K562 (cell line): Measurements from ENCODE around the gene PPP1R14C. TPM values are rescaled to one million over a fixed set of nuclear protein-coding genes. Genes with fewer than 3 reads are reported as not detected.

ENCODE experiments used
- BRF2 ChIP-seq: IDR thresholded peaks from 3 replicates; pipeline ENCODE4 v1.6.1; 2011; ENCODE audit warnings: borderline replicate concordance, mild to moderate bottlenecking; ENCODE audit not compliant: insufficient read length, insufficient read depth
- CC2D1A ChIP-seq: fragments of 450-650 bp; IDR thresholded peaks from 2 replicates; pipeline ENCODE4 v1.6.1; 2017; ENCODE audit warnings: mild to moderate bottlenecking
- DMBX1 ChIP-seq: fragments of 250-450 bp; sonication (Bioruptor Pico); IDR thresholded peaks from 2 replicates; pipeline ENCODE4 v1.8.0; 2022; ENCODE audit warnings: inconsistent platforms, mild to moderate bottlenecking, moderate library complexity, borderline replicate concordance
- E2F6 ChIP-seq, 2 experiments: IDR thresholded peaks; 2 replicates each; pipeline ENCODE4 v1.6.1; 2011; ENCODE audit warnings: borderline replicate concordance in 1 of 2, control low read depth in 1 of 2, low read depth in 1 of 2, low read length in 1 of 2, mild to moderate bottlenecking in 1 of 2, mixed read lengths in 1 of 2, moderate library complexity in 1 of 2; ENCODE audit not compliant: insufficient read depth in 1 of 2, insufficient read length in 1 of 2, poor library complexity in 1 of 2, severe bottlenecking in 1 of 2; ENCODE audit errors: extremely low read depth in 1 of 2
- ESRRA ChIP-seq: fragments of 450-650 bp; IDR thresholded peaks from 2 replicates; pipeline ENCODE4 v1.6.1; 2014; ENCODE audit warnings: low read depth, mild to moderate bottlenecking, moderate library complexity, borderline replicate concordance
- KLF6 ChIP-seq: fragments of 250-450 bp; sonication (Bioruptor Pico); IDR thresholded peaks from 2 replicates; pipeline ENCODE4 v1.4.0; 2020; ENCODE audit warnings: mild to moderate bottlenecking, moderate library complexity, borderline replicate concordance
- L3MBTL2 ChIP-seq: fragments of 450-650 bp; IDR thresholded peaks from 2 replicates; pipeline ENCODE4 v1.6.1; 2016; ENCODE audit warnings: mild to moderate bottlenecking, moderate library complexity
- MCM7 ChIP-seq, 2 experiments: fragments of 450-650 bp; IDR thresholded peaks; 2 replicates each; pipeline ENCODE4 v1.6.1; 2016 to 2018
- PCBP1 ChIP-seq: fragments of 200-400 bp; formaldehyde crosslinking; IDR thresholded peaks from 2 replicates; pipeline ENCODE4 v1.6.1; 2018; ENCODE audit warnings: mild to moderate bottlenecking, low read depth, low read length; ENCODE audit not compliant: poor library complexity, severe bottlenecking
- PTBP1 ChIP-seq: fragments of 200-400 bp; formaldehyde crosslinking; IDR thresholded peaks from 2 replicates; pipeline ENCODE4 v1.6.1; 2017; ENCODE audit warnings: low read depth, low read length
- RB1 ChIP-seq: fragments of 450-650 bp; IDR thresholded peaks from 2 replicates; pipeline ENCODE4 v1.6.1; 2017; ENCODE audit warnings: low read depth, mild to moderate bottlenecking
- SREBF2 ChIP-seq: sonication (generic); formaldehyde crosslinking; IDR thresholded peaks from 2 replicates; pipeline ENCODE4 v1.4.0; 2020; ENCODE audit warnings: mild to moderate bottlenecking, missing genetic modification reagents
- TAF7 ChIP-seq: fragments of 450-650 bp; IDR thresholded peaks from 2 replicates; pipeline ENCODE4 v1.6.1; 2016; ENCODE audit warnings: missing genetic modification characterization, missing compliant biosample characterization
- TAL1 ChIP-seq: fragments of 450-650 bp; IDR thresholded peaks from 2 replicates; pipeline ENCODE4 v1.6.1; 2016; ENCODE audit warnings: mild to moderate bottlenecking
- ZBTB26 ChIP-seq: fragments of 450-650 bp; formaldehyde crosslinking; IDR thresholded peaks from 2 replicates; pipeline ENCODE4 v1.4.0; 2022; ENCODE audit warnings: missing genetic modification characterization
- ZBTB5 ChIP-seq: fragments of 450-650 bp; IDR thresholded peaks from 2 replicates; pipeline ENCODE4 v1.6.1; 2017; ENCODE audit warnings: antibody characterized with exemption
- ZFP1 ChIP-seq: fragments of 450-650 bp; formaldehyde crosslinking; IDR thresholded peaks from 2 replicates; pipeline ENCODE4 v1.4.0; 2020; ENCODE audit warnings: mild to moderate bottlenecking, mixed read lengths
- ZFP36 ChIP-seq: fragments of 150-350 bp; IDR thresholded peaks from 2 replicates; pipeline ENCODE4 v1.6.1; 2018; ENCODE audit warnings: low read length, low read depth; ENCODE audit not compliant: partially characterized antibody
- ZNF212 ChIP-seq: fragments of 450-650 bp; formaldehyde crosslinking; IDR thresholded peaks from 2 replicates; pipeline ENCODE4 v1.4.0; 2020; ENCODE audit warnings: mild to moderate bottlenecking
- ZNF217 ChIP-seq: sonication (generic); formaldehyde crosslinking; IDR thresholded peaks from 2 replicates; pipeline ENCODE4 v1.8.0; 2022; ENCODE audit warnings: mild to moderate bottlenecking, missing genetic modification reagents
- ZNF584 ChIP-seq: fragments of 200-800 bp; sonication (Bioruptor generic); IDR thresholded peaks from 2 replicates; pipeline ENCODE4 v1.6.1; 2016; ENCODE audit warnings: low read depth, mild to moderate bottlenecking, missing genetic modification characterization, missing compliant biosample characterization
- ZNF699 ChIP-seq: fragments of 250-450 bp; sonication (Bioruptor Pico); IDR thresholded peaks from 2 replicates; pipeline ENCODE4 v1.8.0; 2021; ENCODE audit warnings: mild to moderate bottlenecking, moderate library complexity; ENCODE audit not compliant: insufficient replicate concordance
- ZNF780A ChIP-seq: fragments of 250-450 bp; sonication (Bioruptor Pico); IDR thresholded peaks from 2 replicates; pipeline ENCODE4 v1.5.0; 2021; ENCODE audit warnings: mild to moderate bottlenecking
- ZSCAN29 ChIP-seq: fragments of 450-650 bp; IDR thresholded peaks from 2 replicates; pipeline ENCODE4 v1.6.1; 2017
- polyA plus RNA-seq, 8 experiments: library from polyadenylated mRNA; depleted of rRNA in 4 of 8; stranded (reverse) in 5 of 8; unstranded in 3 of 8; fragments of >200 nt; fragmentation: Nextera tagmentation in 2 of 8; fragmentation: Illumina TruSeq in 1 of 8; extraction: Ambion mirVana in 2 of 8; extraction: Trizol in 1 of 8; gene quantifications; 2 replicates each; pipeline versions ENCODE4 v1.2.1 to v1.2.3, GENCODE V29; 2011 to 2014; ENCODE audit warnings: inconsistent platforms in 1 of 8, missing spikeins in 1 of 8
- total RNA-seq, 7 experiments: library from RNA; depleted of rRNA in 6 of 7; stranded (reverse); fragments of >200 nt in 6 of 7; fragmentation: Illumina TruSeq in 2 of 7; extraction: Trizol in 2 of 7; gene quantifications; 2 replicates each; pipeline versions ENCODE4 v1.2.1 to v1.2.3, GENCODE V29; 2011 to 2021; ENCODE audit warnings: low replicate concordance in 1 of 7

Gene PPP1R14C
- total and polyA plus RNA-seq, 9 of the 15 experiments (the other 6 are each of a cell fraction or from before 2014, with no cell fraction given), result 4.5 to 16.6 (median 11.9) TPM

GRCh38 chr6:150143516-150144293 is 861 bp downstream of the PPP1R14C start (continued):
- TF ChIP-seq ZNF584, result no peak
- no peak for TF ChIP-seq ZNF780A (CRISPR knock-in tag)
- no peak for TF ChIP-seq ZBTB5
- TF ChIP-seq MCM7 (IDR thresholded peaks at IDR 0.05), result no peak
- TF ChIP-seq TAL1, result no peak
- TF ChIP-seq ZNF699 (CRISPR knock-in tag), result no peak
- TF ChIP-seq ZFP1 (CRISPR knock-in tag), result no peak
- no peak for TF ChIP-seq ZSCAN29
- TF ChIP-seq SREBF2 (CRISPR knock-in tag), result no peak
- no peak for TF ChIP-seq ZNF217 (CRISPR knock-in tag)
- no peak for TF ChIP-seq TAF7 (tag)
- TF ChIP-seq ZBTB26 (CRISPR knock-in tag), result no peak
- peak; percentile 3 for TF ChIP-seq ZFP36
- TF ChIP-seq BRF2, result no peak
- TF ChIP-seq DMBX1 (CRISPR knock-in tag), result no peak
- no peak for TF ChIP-seq PCBP1
- TF ChIP-seq CC2D1A, result no peak
- no peak for TF ChIP-seq ZNF212
- TF ChIP-seq PTBP1, result no peak
- no peak for TF ChIP-seq L3MBTL2
- TF ChIP-seq E2F6 (IDR thresholded peaks at IDR 0.05; ENCODE audit: borderline replicate concordance in 1 of 2, extremely low read depth in 1 of 2, insufficient read depth in 1 of 2, insufficient read length in 1 of 2, low read depth in 1 of 2, low read length in 1 of 2, poor library complexity in 1 of 2, severe bottlenecking in 1 of 2), result no peak
- TF ChIP-seq RB1, result no peak
- TF ChIP-seq KLF6 (CRISPR knock-in tag), result no peak
- no peak for TF ChIP-seq ESRRA
